ENCODE measurements around the gene KNDC1. TPM values are rescaled to one million over a fixed set of nuclear protein-coding genes. Genes with fewer than 3 reads are reported as not detected.

Gene KNDC1
- total and polyA plus RNA-seq, 8 donors = 0.05 to 1.7 (median 0.58) TPM; not detected in 1

DNA sequence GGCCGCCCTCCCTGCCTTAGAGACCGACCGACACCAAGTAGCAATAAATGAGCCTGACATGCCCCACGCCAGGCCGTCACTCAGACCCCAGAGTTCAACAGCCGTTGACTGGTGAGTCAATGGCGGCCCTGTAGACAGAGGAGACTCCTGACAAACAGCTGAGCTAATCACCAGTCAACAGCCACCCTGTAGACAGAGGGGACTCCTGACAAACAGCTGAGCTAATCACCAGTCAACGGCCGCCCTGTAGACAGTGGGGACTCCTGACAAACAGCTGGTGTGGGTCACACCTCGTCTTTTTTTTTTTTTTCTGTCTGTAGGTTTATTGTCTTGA lies 16.9 kb upstream of the KNDC1 start:
- TF ChIP-seq POLR2AphosphoS5 (IDR thresholded peaks at IDR 0.05) = no peak
- no peak for TF ChIP-seq POLR2A (IDR thresholded peaks at IDR 0.05)
- TF ChIP-seq, protein P1, sequence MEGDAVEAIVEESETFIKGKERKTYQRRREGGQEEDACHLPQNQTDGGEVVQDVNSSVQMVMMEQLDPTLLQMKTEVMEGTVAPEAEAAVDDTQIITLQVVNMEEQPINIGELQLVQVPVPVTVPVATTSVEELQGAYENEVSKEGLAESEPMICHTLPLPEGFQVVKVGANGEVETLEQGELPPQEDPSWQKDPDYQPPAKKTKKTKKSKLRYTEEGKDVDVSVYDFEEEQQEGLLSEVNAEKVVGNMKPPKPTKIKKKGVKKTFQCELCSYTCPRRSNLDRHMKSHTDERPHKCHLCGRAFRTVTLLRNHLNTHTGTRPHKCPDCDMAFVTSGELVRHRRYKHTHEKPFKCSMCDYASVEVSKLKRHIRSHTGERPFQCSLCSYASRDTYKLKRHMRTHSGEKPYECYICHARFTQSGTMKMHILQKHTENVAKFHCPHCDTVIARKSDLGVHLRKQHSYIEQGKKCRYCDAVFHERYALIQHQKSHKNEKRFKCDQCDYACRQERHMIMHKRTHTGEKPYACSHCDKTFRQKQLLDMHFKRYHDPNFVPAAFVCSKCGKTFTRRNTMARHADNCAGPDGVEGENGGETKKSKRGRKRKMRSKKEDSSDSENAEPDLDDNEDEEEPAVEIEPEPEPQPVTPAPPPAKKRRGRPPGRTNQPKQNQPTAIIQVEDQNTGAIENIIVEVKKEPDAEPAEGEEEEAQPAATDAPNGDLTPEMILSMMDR (IDR thresholded peaks at IDR 0.05) = no peak
- no peak for TF ChIP-seq EP300 (IDR thresholded peaks at IDR 0.05)
- H3K27ac ChIP-seq = no peak overlapping the region
- H3K4me1 ChIP-seq = peaks cover 0 to 8% (median 4%) of the 10 kb centered on the region in 4 donors
- no peak overlapping the region for H3K4me3 ChIP-seq
- intact Hi-C loops (cut with DNase I; ENCODE audit: low total_unique reads) = no loop called here
- peak in 1 of 2 donors; percentile 11 for DNase-seq
- peaks cover 0 to 16% (median 11%) of the 10 kb centered on the region in 4 donors for H3K9me3 ChIP-seq
- H3K27me3 ChIP-seq = peaks cover 0 to 92% (median 40%) of the 10 kb centered on the region in 3 donors
- 31 to 38% (median 37%) methylated on average over 10 of the region's 10 CpGs for WGBS, 5 donors
- no peaks in the 10 kb centered on the region for H3K36me3 ChIP-seq

DNA sequence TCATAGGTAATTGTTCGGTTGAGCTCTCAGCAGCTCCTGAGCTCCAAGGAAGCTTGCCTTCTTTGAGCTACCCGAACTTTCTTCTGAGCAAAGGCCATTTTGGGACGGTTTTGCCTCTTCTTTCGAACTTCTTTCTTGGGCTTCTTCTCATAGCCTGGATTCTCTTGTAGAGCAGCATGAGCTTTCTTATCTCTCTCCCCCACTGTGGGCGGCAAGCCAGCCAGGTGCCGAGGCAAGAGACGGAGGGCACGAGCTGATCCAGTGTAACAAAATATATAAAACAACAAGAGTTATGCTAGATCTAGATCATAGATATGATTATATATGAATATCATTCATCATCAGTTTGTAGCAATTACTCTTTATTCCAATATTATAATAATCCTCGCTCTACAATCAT lies 16.5 kb upstream of the KNDC1 start:
- TF ChIP-seq POLR2AphosphoS5 (IDR thresholded peaks at IDR 0.05) (no peak), EP300 (IDR thresholded peaks at IDR 0.05) (no peak), POLR2A (IDR thresholded peaks at IDR 0.05) (no peak)
- TF ChIP-seq, protein P1 (IDR thresholded peaks at IDR 0.05) = no peak
- peaks cover 0 to 94% (median 44%) of the 10 kb centered on the region in 3 donors for H3K27me3 ChIP-seq
- H3K27ac ChIP-seq = no peak overlapping the region
- H3K4me1 ChIP-seq = peaks cover 0 to 8% (median 4%) of the 10 kb centered on the region in 4 donors
- H3K9me3 ChIP-seq = peaks cover 0 to 20% (median 15%) of the 10 kb centered on the region in 4 donors
- peak in 1 of 2 donors; percentile 5 for DNase-seq
- no peaks in the 10 kb centered on the region for H3K36me3 ChIP-seq
- no peak overlapping the region for H3K4me3 ChIP-seq
- 43 to 51% (median 44%) methylated on average over 9 of the region's 9 CpGs for WGBS, 5 donors
- intact Hi-C loops (cut with DNase I; ENCODE audit: low total_unique reads) = no loop called here

DNA sequence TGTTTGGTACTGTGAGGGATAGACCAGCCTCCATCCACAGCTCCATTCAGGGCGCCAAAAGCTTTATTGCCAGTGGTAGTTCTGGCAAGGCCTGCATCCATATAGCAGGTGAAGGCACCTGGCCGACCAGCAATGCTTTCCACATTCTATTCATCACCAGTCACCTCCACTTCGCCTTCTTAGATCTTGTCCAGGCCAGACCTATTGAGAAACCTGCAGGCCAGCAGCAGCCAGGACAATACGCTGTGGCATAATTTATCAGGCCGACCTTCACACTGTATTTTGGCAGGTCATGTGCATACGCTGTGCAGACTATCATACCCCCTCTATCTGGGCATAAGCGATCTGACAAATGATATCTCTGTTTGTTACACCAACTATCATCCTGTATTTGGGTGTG lies 15.2 kb upstream of the KNDC1 start:
- Histone ChIP-seq H3K36me3 (no peaks in the 10 kb centered on the region), H3K27ac (no peak overlapping the region), H3K4me3 (no peak overlapping the region), H3K4me1 (peaks cover 0 to 8% (median 4%) of the 10 kb centered on the region in 4 donors), H3K27me3 (peaks cover 0 to 97% (median 45%) of the 10 kb centered on the region in 3 donors), H3K9me3 (peaks cover 0 to 22% (median 17%) of the 10 kb centered on the region in 4 donors)
- WGBS, 5 donors = 81 to 90% (median 86%) methylated on average over 7 of the region's 7 CpGs
- no peak for DNase-seq
- TF ChIP-seq, protein P1 (IDR thresholded peaks at IDR 0.05) = no peak
- TF ChIP-seq POLR2AphosphoS5 (IDR thresholded peaks at IDR 0.05) = no peak
- no peak for TF ChIP-seq EP300 (IDR thresholded peaks at IDR 0.05)
- TF ChIP-seq POLR2A (IDR thresholded peaks at IDR 0.05) = no peak
- intact Hi-C loops (cut with DNase I; ENCODE audit: low total_unique reads) = no loop called here

DNA sequence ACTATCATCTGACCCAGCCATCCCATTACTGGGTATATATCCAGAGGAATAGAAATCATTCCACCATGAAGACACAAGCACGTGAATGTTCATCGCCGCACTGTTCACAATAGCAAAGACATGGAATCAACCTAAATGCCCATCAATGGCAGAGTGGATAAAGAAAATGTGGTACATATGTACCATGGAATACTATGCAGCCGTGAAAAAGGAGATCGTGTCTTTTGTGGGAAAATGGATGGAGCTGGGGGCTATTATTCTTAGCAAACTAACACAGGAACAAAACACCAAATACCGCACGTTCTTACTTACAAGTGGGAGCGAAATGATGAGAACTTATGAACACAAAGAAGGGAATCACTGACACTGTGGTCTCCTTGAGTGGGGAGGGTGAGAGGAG lies 9.8 kb upstream of the KNDC1 start:
- Histone ChIP-seq H3K4me3 (no peak overlapping the region), H3K36me3 (no peaks in the 10 kb centered on the region), H3K27me3 (peaks cover 0 to 64% (median 31%) of the 10 kb centered on the region in 3 donors), H3K4me1 (no peaks in the 10 kb centered on the region), H3K9me3 (peaks cover 0 to 23% (median 20%) of the 10 kb centered on the region in 4 donors), H3K27ac (no peak overlapping the region)
- 90 to 95% (median 94%) methylated on average over 8 of the region's 8 CpGs for WGBS, 5 donors
- no peak for TF ChIP-seq POLR2AphosphoS5 (IDR thresholded peaks at IDR 0.05)
- no peak for TF ChIP-seq EP300 (IDR thresholded peaks at IDR 0.05)
- no peak for TF ChIP-seq POLR2A (IDR thresholded peaks at IDR 0.05)
- TF ChIP-seq, protein P1 (IDR thresholded peaks at IDR 0.05) = no peak
- intact Hi-C loops (cut with DNase I; ENCODE audit: low total_unique reads) = no loop called here
- no peak for DNase-seq
